DND-41 (cell line): ENCODE measurements around the gene SLC45A1.

Source experiments
- ATAC-seq: fragments of 200-7000 bp; cut with Tn5 transposase; 3 replicates; pipeline ENCODE4 v1.9.1; 2021; ENCODE audit warnings: low read depth; ENCODE audit not compliant: insufficient read depth
- DNase-seq: peaks from one replicate; pipeline ENCODE4 v3.0.0-alpha.2; 2020
- H2AFZ ChIP-seq: 2 replicates; pipeline ENCODE4 v1.6.0; 2012; ENCODE audit warnings: low read depth, low read length
- H3K27ac ChIP-seq: 2 replicates; pipeline ENCODE4 v1.5.1; 2012; ENCODE audit warnings: low read length, inconsistent platforms
- H3K27me3 ChIP-seq: fragments of 200-600 bp; sonication (generic); 2 replicates; pipeline ENCODE4 v1.6.0; 2012; ENCODE audit warnings: low read length, mild to moderate bottlenecking, inconsistent platforms; ENCODE audit not compliant: insufficient read depth, poor library complexity
- H3K36me3 ChIP-seq: 2 replicates; pipeline ENCODE4 v1.5.1; 2012; ENCODE audit warnings: low read length, inconsistent platforms; ENCODE audit not compliant: insufficient read depth
- H3K4me1 ChIP-seq: 2 replicates; pipeline ENCODE4 v1.5.1; 2012; ENCODE audit warnings: mild to moderate bottlenecking, low read length; ENCODE audit not compliant: insufficient read depth
- H3K4me2 ChIP-seq: 2 replicates; pipeline ENCODE4 v1.6.0; 2012; ENCODE audit warnings: mild to moderate bottlenecking, moderate library complexity, low read length, inconsistent platforms; ENCODE audit not compliant: insufficient read depth
- H3K4me3 ChIP-seq, 2 experiments: fragments of 200-600 bp in 1 of 2; shearing (Covaris generic) in 1 of 2; 2 replicates each; pipeline ENCODE4 v1.5.1; 2012 to 2016; ENCODE audit warnings: inconsistent platforms in 2 of 2, low read length in 2 of 2, mild to moderate bottlenecking in 2 of 2, low read depth in 1 of 2, moderate library complexity in 1 of 2
- H3K79me2 ChIP-seq: 2 replicates; pipeline ENCODE4 v1.6.0; 2012; ENCODE audit warnings: low read length, inconsistent platforms; ENCODE audit not compliant: insufficient read depth
- H3K9ac ChIP-seq: 2 replicates; pipeline ENCODE4 v1.6.0; 2012; ENCODE audit warnings: low read depth, mild to moderate bottlenecking, inconsistent platforms, low read length, moderate library complexity
- H3K9me3 ChIP-seq: 2 replicates; pipeline ENCODE4 v1.5.1; 2012; ENCODE audit warnings: low read length, moderate library complexity, mild to moderate bottlenecking, inconsistent platforms; ENCODE audit not compliant: insufficient read depth, severe bottlenecking
- H4K20me1 ChIP-seq: 2 replicates; pipeline ENCODE4 v1.6.0; 2012; ENCODE audit warnings: low read length; ENCODE audit not compliant: insufficient read depth
- EZH2 ChIP-seq: IDR thresholded peaks from 3 replicates; pipeline ENCODE4 v1.6.1; 2012; ENCODE audit warnings: borderline replicate concordance, low read depth, mild to moderate bottlenecking, moderate library complexity, low read length, inconsistent platforms; ENCODE audit not compliant: severe bottlenecking
- TF ChIP-seq, protein P1 (sequence below): IDR thresholded peaks from 2 replicates; pipeline ENCODE4 v1.5.1; 2012; ENCODE audit warnings: borderline replicate concordance, low read length, moderate library complexity, mild to moderate bottlenecking; ENCODE audit not compliant: poor library complexity, severe bottlenecking; ENCODE audit errors: extremely low read depth

SLC45A1 gene

DNA sequence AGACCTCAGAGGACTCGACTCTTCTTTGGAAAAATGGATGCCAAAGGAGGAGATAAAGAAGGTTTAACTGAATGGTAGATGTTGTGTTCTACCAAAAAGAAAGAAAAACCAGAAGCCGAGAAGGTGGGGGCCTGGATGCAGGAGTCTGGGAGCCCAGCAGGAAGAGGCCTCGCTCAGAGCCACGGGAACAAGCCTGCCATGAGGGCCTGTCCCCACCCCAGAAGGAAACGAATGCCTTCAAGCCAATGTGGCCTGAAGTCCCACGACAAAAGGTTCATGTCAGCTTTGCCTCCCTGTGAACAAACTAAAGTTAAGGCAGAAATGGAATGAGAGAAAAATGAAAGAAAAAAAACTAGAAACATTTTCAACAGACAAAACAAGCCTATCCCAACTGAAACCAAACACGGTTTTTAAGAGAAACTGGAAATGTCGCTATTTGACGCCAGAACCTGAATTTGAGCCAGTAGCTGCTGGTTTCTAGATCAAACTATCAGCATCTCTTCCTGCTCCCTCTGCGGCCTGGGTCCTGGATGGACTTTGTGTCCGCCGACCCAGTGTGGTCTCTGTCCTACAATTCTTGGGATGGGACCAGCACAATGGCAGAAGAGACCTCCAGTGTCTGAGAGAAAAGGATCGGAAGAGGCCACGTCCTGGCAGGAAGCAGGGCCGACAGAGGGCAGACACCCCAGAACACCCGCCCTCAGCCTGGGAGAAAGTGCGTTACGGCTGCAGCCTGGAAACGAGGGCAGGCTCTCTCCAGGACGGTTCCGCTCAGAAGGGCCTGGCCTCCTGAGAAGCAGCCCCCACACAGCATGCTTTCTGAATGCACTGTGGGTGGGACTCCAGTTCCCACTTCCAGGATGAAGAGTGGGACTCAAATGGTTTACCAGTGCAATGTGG, 35.2 kb downstream of the SLC45A1 start:
- H4K20me1 ChIP-seq: peaks cover 23% of the 10 kb centered on the region
- H3K9me3 ChIP-seq: no peaks in the 10 kb centered on the region
- TF ChIP-seq EZH2: no peak
- TF ChIP-seq, protein P1, sequence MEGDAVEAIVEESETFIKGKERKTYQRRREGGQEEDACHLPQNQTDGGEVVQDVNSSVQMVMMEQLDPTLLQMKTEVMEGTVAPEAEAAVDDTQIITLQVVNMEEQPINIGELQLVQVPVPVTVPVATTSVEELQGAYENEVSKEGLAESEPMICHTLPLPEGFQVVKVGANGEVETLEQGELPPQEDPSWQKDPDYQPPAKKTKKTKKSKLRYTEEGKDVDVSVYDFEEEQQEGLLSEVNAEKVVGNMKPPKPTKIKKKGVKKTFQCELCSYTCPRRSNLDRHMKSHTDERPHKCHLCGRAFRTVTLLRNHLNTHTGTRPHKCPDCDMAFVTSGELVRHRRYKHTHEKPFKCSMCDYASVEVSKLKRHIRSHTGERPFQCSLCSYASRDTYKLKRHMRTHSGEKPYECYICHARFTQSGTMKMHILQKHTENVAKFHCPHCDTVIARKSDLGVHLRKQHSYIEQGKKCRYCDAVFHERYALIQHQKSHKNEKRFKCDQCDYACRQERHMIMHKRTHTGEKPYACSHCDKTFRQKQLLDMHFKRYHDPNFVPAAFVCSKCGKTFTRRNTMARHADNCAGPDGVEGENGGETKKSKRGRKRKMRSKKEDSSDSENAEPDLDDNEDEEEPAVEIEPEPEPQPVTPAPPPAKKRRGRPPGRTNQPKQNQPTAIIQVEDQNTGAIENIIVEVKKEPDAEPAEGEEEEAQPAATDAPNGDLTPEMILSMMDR: no peak
- H3K27me3 ChIP-seq: no peaks in the 10 kb centered on the region
- H3K4me1 ChIP-seq: peaks cover 2% of the 10 kb centered on the region; the same call in 1 of the 2 replicates
- peaks cover 43% of the 10 kb centered on the region for H3K36me3 ChIP-seq
- H2AFZ ChIP-seq: no peak overlapping the region
- no peak for ATAC-seq
- H3K4me2 ChIP-seq: no peak overlapping the region
- no peak overlapping the region for H3K9ac ChIP-seq
- no peak overlapping the region for H3K4me3 ChIP-seq
- no peak for DNase-seq
- H3K27ac ChIP-seq: 0 out of 2 replicates have a peak overlapping the region, but pooled peaks have one; percentile 14
- H3K79me2 ChIP-seq: no peaks in the 10 kb centered on the region

DNA sequence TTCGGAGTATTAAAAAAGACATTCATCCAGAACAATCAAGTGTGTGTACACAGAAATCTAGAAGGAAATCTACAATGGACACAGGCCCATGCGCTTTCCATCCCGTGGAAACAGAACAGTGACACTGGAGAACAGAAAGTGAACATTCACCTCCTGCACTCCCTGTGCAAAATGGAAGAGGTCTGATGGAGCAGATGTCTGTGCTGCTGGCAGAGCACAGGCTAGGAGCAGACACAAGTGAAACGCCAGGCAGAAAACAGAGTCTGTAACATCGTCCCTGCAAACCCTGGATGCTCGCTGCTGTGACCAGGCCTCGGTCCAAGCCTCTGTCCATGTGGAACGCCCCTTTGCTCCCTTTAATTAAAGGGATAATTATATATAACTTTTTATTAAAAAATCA, 36.1 kb downstream of the SLC45A1 start:
- H3K36me3 ChIP-seq: peaks cover 52% of the 10 kb centered on the region
- no peak overlapping the region for H3K9ac ChIP-seq
- H3K4me3 ChIP-seq: no peak overlapping the region
- H3K9me3 ChIP-seq: no peaks in the 10 kb centered on the region
- H2AFZ ChIP-seq: no peak overlapping the region
- H3K27ac ChIP-seq: no peak overlapping the region
- no peak for TF ChIP-seq EZH2
- TF ChIP-seq, protein P1: no peak
- DNase-seq (no peak), ATAC-seq (no peak)
- no peak overlapping the region for H3K4me2 ChIP-seq
- H3K27me3 ChIP-seq: no peaks in the 10 kb centered on the region
- peaks cover 20% of the 10 kb centered on the region for H4K20me1 ChIP-seq
- no peaks in the 10 kb centered on the region for H3K4me1 ChIP-seq
- H3K79me2 ChIP-seq: no peaks in the 10 kb centered on the region

DNA sequence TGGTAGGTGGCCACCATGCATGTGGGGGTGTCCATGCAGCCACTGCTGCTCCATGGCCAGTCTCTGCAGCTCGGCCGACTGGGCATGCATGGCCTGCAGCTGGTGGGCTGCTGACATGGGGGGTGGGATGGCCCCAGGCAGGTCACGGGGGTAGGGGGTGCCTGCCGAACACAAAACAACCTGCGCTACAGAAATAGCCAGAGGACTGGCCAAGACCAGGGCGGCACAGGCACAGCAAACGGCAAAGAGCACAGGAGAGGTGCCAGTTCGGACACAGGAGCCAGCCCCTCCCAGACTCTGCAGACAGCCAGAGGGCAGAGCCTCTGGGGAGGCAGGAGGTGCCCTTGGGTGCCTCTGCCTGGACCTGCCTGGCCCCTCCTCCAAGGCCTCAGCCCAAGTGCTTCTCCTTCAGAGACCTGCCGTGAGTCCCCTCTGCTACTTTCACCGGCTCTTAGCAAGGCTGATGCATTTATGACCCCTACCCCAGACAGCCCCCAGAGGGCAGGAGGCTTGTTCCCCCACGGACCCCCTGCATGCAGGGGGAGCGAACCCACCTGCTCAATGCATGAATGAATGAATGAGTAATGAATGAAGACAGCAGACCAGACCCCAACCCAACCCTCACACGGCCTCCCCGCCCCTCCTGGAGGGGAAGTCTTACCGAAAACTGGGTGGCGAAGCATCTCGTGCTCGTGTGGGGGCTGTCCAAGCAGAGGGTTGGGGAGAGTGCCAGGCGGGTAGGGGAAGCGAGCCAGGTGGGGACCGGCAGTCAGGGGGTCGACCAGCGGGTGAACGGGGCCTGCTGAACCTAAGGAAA, 37.7 kb downstream of the SLC45A1 start:
- Histone ChIP-seq H3K36me3 (peaks cover 61% of the 10 kb centered on the region), H4K20me1 (peaks cover 12% of the 10 kb centered on the region), H3K4me2 (no peak overlapping the region), H3K4me1 (no peaks in the 10 kb centered on the region), H3K27ac (no peak overlapping the region), H2AFZ (no peak overlapping the region), H3K27me3 (no peaks in the 10 kb centered on the region), H3K4me3 (no peak overlapping the region), H3K9me3 (no peaks in the 10 kb centered on the region), H3K79me2 (no peaks in the 10 kb centered on the region), H3K9ac (no peak overlapping the region)
- DNase-seq: no peak
- ATAC-seq: no peak
- TF ChIP-seq, protein P1: no peak
- TF ChIP-seq EZH2: no peak
